HUES64 (cell line): Measurements from ENCODE around the gene ALDH5A1. TPM values are rescaled to one million over a fixed set of nuclear protein-coding genes. Genes with fewer than 3 reads are reported as not detected.

Experiments used
- H3K27ac ChIP-seq: 2 replicates; pipeline ENCODE4 v1.7.0; 2013; ENCODE audit warnings: low read depth, low read length, inconsistent platforms
- H3K27me3 ChIP-seq: 2 replicates; pipeline ENCODE4 v1.6.1; 2013; ENCODE audit warnings: mild to moderate bottlenecking, low read length; ENCODE audit not compliant: insufficient read depth
- H3K36me3 ChIP-seq: 2 replicates; pipeline ENCODE4 v1.6.1; 2013; ENCODE audit warnings: mild to moderate bottlenecking, low read length; ENCODE audit not compliant: insufficient read depth
- H3K4me1 ChIP-seq: 2 replicates; pipeline ENCODE4 v1.6.1; 2013; ENCODE audit warnings: mild to moderate bottlenecking, low read length, moderate library complexity; ENCODE audit not compliant: insufficient read depth
- H3K4me3 ChIP-seq: 2 replicates; pipeline ENCODE4 v1.5.1; 2013; ENCODE audit warnings: mild to moderate bottlenecking, low read length, moderate library complexity
- H3K9ac ChIP-seq: 2 replicates; pipeline ENCODE4 v1.6.1; 2013; ENCODE audit warnings: mild to moderate bottlenecking, low read depth, low read length
- H3K9me3 ChIP-seq: 2 replicates; pipeline ENCODE4 v1.6.1; 2013; ENCODE audit warnings: low read depth, low read length; ENCODE audit not compliant: insufficient read depth
- WGBS: fragments of 150-250, 120-280 bp; methylation state at CpG from one replicate; pipeline ENCODE4 v1.1.7; 2013; ENCODE audit warnings: missing lambda C conversion rate; 5-methylcytosine and 5-hydroxymethylcytosine counted together
- polyA plus RNA-seq, 2 experiments: library from polyadenylated mRNA; stranded (reverse); fragments of 50-300 nt; gene quantifications; one replicate each; pipeline ENCODE4 v1.2.3, GENCODE V29; 2013

Gene ALDH5A1
- polyA plus RNA-seq (2013, experiment 1 of 2) = 3.2 TPM
- polyA plus RNA-seq (2013, experiment 2 of 2) = 3.9 TPM

- H3K9me3 ChIP-seq = no peaks in the 10 kb centered on the region
- H3K4me3 ChIP-seq = peak within 1 kb of the TSS; percentile 72
- WGBS = under 1% methylated on average over 93 of the region's 93 CpGs
- H3K27me3 ChIP-seq = peaks cover 31% of the 10 kb centered on the region
- H3K4me1 ChIP-seq = peaks cover 5% of the 10 kb centered on the region; the same call in 1 of the 2 replicates
- H3K36me3 ChIP-seq = no peaks in the 10 kb centered on the region
- peak within 1 kb of the TSS; percentile 71 for H3K9ac ChIP-seq
- H3K27ac ChIP-seq = peak within 1 kb of the TSS; percentile 58; the same call in 1 of the 2 replicates
These were observed at the start of gene ALDH5A1 for GRCh38 chr6:24494821-24495795. TSS of gene ALDH5A1 (plus strand) at chr6:24494969. CDS start at chr6:24494997, 28 bp downstream.

GRCh38 chr6:24445704-24446103 is 49.1 kb upstream of the ALDH5A1 start:
- Histone ChIP-seq H3K9ac (no peak overlapping the region), H3K27me3 (no peaks in the 10 kb centered on the region), H3K27ac (no peak overlapping the region), H3K4me3 (no peak overlapping the region), H3K36me3 (no peaks in the 10 kb centered on the region), H3K4me1 (peaks cover 7% of the 10 kb centered on the region; the same call in 1 of the 2 replicates), H3K9me3 (no peaks in the 10 kb centered on the region)
- 86% methylated on average over 2 of the region's 4 CpGs for WGBS

- 97% methylated on average over 7 of the region's 7 CpGs for WGBS
- H3K9ac ChIP-seq = no peak overlapping the region
- no peak overlapping the region for H3K27ac ChIP-seq
- H3K4me1 ChIP-seq = peaks cover 7% of the 10 kb centered on the region; the same call in 1 of the 2 replicates
- no peaks in the 10 kb centered on the region for H3K36me3 ChIP-seq
- H3K9me3 ChIP-seq = no peaks in the 10 kb centered on the region
- no peaks in the 10 kb centered on the region for H3K27me3 ChIP-seq
- H3K4me3 ChIP-seq = no peak overlapping the region
These were observed 48.1 kb upstream of the ALDH5A1 start for GRCh38 chr6:24446670-24447069.

- H3K4me3 ChIP-seq = no peak overlapping the region
- H3K9me3 ChIP-seq = no peaks in the 10 kb centered on the region
- H3K4me1 ChIP-seq = peaks cover 7% of the 10 kb centered on the region; the same call in 1 of the 2 replicates
- H3K9ac ChIP-seq = no peak overlapping the region
- H3K27ac ChIP-seq = no peak overlapping the region
- no peaks in the 10 kb centered on the region for H3K36me3 ChIP-seq
- WGBS = 74% methylated on average over 4 of the region's 4 CpGs
- no peaks in the 10 kb centered on the region for H3K27me3 ChIP-seq
These were observed 46.4 kb upstream of the ALDH5A1 start for GRCh38 chr6:24448396-24448795.

GRCh38 chr6:24448828-24449525 is 45.8 kb upstream of the ALDH5A1 start:
- Histone ChIP-seq H3K36me3 (no peaks in the 10 kb centered on the region), H3K9ac (no peak overlapping the region), H3K27ac (no peak overlapping the region), H3K4me1 (peaks cover 7% of the 10 kb centered on the region; the same call in 1 of the 2 replicates), H3K4me3 (no peak overlapping the region), H3K9me3 (no peaks in the 10 kb centered on the region), H3K27me3 (no peaks in the 10 kb centered on the region)
- WGBS = 92% methylated on average over 9 of the region's 9 CpGs

- H3K4me3 ChIP-seq = no peak overlapping the region
- H3K9ac ChIP-seq = no peak overlapping the region
- H3K4me1 ChIP-seq = no peaks in the 10 kb centered on the region
- H3K27me3 ChIP-seq = no peaks in the 10 kb centered on the region
- H3K36me3 ChIP-seq = no peaks in the 10 kb centered on the region
- no peak overlapping the region for H3K27ac ChIP-seq
- no peaks in the 10 kb centered on the region for H3K9me3 ChIP-seq
- WGBS = 95% methylated on average over 13 of the region's 13 CpGs
These were observed 43.0 kb upstream of the ALDH5A1 start for GRCh38 chr6:24451581-24452388.

GRCh38 chr6:24453921-24454320 is 40.8 kb upstream of the ALDH5A1 start:
- Histone ChIP-seq H3K4me1 (no peaks in the 10 kb centered on the region), H3K4me3 (no peak overlapping the region), H3K27me3 (no peaks in the 10 kb centered on the region), H3K9me3 (no peaks in the 10 kb centered on the region), H3K9ac (no peak overlapping the region), H3K27ac (no peak overlapping the region), H3K36me3 (no peaks in the 10 kb centered on the region)
- WGBS = 95% methylated on average over 10 of the region's 10 CpGs

- Histone ChIP-seq H3K4me1 (no peaks in the 10 kb centered on the region), H3K9me3 (no peaks in the 10 kb centered on the region), H3K36me3 (no peaks in the 10 kb centered on the region), H3K4me3 (no peak overlapping the region), H3K9ac (no peak overlapping the region), H3K27me3 (no peaks in the 10 kb centered on the region), H3K27ac (no peak overlapping the region)
- WGBS = 96% methylated on average over 5 of the region's 5 CpGs
These were observed 40.3 kb upstream of the ALDH5A1 start for GRCh38 chr6:24454452-24454851.

- no peak overlapping the region for H3K27ac ChIP-seq
- no peaks in the 10 kb centered on the region for H3K4me1 ChIP-seq
- no peaks in the 10 kb centered on the region for H3K27me3 ChIP-seq
- H3K9ac ChIP-seq = no peak overlapping the region
- WGBS = 81% methylated on average over 4 of the region's 4 CpGs
- no peaks in the 10 kb centered on the region for H3K36me3 ChIP-seq
- no peaks in the 10 kb centered on the region for H3K9me3 ChIP-seq
- no peak overlapping the region for H3K4me3 ChIP-seq
These were observed 39.7 kb upstream of the ALDH5A1 start for GRCh38 chr6:24455061-24455460.

GRCh38 chr6:24458134-24458533 is 36.6 kb upstream of the ALDH5A1 start:
- Histone ChIP-seq H3K27me3 (no peaks in the 10 kb centered on the region), H3K9me3 (no peaks in the 10 kb centered on the region), H3K36me3 (no peaks in the 10 kb centered on the region), H3K27ac (no peak overlapping the region), H3K4me1 (no peaks in the 10 kb centered on the region), H3K9ac (no peak overlapping the region), H3K4me3 (no peak overlapping the region)
- WGBS = 63% methylated on average over 4 of the region's 4 CpGs
